Panc1 (cell line): Measurements from ENCODE around the gene KBTBD2.
"Not testable (repeated sequence)": the region's sequence is repeated elsewhere in the genome, so short reads cannot be mapped to it uniquely, and the experiment has no call there.

Source experiments
- POLR2AphosphoS5 ChIP-seq: IDR thresholded peaks from 2 replicates; pipeline ENCODE4 v1.6.1; 2012; ENCODE audit warnings: mild to moderate bottlenecking, low read depth, low read length, moderate library complexity
- TCF7L2 ChIP-seq: IDR thresholded peaks from 2 replicates; pipeline ENCODE4 v1.6.1; 2011; ENCODE audit warnings: mild to moderate bottlenecking, low read depth, low read length, inconsistent platforms
- TF ChIP-seq, protein P1 (sequence below): fragments of 450-650 bp; IDR thresholded peaks from 2 replicates; pipeline ENCODE4 v1.5.1; 2017; ENCODE audit warnings: mild to moderate bottlenecking
- TF ChIP-seq, protein P2 (sequence below), 2 experiments: IDR thresholded peaks; 2 replicates each; pipeline ENCODE4 v1.6.1; 2011 to 2012; ENCODE audit warnings: low read depth in 2 of 2, control low read depth in 1 of 2, low read length in 1 of 2, mild to moderate bottlenecking in 1 of 2, moderate library complexity in 1 of 2; ENCODE audit not compliant: insufficient read depth in 1 of 2

GRCh38 chr7:32844748-32845147 lies 46.8 kb downstream of the KBTBD2 start:
- TF ChIP-seq, protein P1, sequence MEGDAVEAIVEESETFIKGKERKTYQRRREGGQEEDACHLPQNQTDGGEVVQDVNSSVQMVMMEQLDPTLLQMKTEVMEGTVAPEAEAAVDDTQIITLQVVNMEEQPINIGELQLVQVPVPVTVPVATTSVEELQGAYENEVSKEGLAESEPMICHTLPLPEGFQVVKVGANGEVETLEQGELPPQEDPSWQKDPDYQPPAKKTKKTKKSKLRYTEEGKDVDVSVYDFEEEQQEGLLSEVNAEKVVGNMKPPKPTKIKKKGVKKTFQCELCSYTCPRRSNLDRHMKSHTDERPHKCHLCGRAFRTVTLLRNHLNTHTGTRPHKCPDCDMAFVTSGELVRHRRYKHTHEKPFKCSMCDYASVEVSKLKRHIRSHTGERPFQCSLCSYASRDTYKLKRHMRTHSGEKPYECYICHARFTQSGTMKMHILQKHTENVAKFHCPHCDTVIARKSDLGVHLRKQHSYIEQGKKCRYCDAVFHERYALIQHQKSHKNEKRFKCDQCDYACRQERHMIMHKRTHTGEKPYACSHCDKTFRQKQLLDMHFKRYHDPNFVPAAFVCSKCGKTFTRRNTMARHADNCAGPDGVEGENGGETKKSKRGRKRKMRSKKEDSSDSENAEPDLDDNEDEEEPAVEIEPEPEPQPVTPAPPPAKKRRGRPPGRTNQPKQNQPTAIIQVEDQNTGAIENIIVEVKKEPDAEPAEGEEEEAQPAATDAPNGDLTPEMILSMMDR: not testable (repeated sequence)
- TF ChIP-seq POLR2AphosphoS5, TCF7L2: not testable (repeated sequence)
- TF ChIP-seq, protein P2, sequence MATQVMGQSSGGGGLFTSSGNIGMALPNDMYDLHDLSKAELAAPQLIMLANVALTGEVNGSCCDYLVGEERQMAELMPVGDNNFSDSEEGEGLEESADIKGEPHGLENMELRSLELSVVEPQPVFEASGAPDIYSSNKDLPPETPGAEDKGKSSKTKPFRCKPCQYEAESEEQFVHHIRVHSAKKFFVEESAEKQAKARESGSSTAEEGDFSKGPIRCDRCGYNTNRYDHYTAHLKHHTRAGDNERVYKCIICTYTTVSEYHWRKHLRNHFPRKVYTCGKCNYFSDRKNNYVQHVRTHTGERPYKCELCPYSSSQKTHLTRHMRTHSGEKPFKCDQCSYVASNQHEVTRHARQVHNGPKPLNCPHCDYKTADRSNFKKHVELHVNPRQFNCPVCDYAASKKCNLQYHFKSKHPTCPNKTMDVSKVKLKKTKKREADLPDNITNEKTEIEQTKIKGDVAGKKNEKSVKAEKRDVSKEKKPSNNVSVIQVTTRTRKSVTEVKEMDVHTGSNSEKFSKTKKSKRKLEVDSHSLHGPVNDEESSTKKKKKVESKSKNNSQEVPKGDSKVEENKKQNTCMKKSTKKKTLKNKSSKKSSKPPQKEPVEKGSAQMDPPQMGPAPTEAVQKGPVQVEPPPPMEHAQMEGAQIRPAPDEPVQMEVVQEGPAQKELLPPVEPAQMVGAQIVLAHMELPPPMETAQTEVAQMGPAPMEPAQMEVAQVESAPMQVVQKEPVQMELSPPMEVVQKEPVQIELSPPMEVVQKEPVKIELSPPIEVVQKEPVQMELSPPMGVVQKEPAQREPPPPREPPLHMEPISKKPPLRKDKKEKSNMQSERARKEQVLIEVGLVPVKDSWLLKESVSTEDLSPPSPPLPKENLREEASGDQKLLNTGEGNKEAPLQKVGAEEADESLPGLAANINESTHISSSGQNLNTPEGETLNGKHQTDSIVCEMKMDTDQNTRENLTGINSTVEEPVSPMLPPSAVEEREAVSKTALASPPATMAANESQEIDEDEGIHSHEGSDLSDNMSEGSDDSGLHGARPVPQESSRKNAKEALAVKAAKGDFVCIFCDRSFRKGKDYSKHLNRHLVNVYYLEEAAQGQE (IDR thresholded peaks at IDR 0.05; ENCODE audit: insufficient read depth in 1 of 2, low read depth in 2 of 2, low read length in 1 of 2): not testable (repeated sequence)
